Measurements from ENCODE around the gene FKBP14. TPM values are rescaled to one million over a fixed set of nuclear protein-coding genes. Genes with fewer than 3 reads are reported as not detected.

Gene FKBP14
- total and polyA plus RNA-seq, 2 of the 8 experiments (the other 6 are each of a cell fraction or from before 2014, with no cell fraction given), result 3.2 to 20.7 TPM

DNA sequence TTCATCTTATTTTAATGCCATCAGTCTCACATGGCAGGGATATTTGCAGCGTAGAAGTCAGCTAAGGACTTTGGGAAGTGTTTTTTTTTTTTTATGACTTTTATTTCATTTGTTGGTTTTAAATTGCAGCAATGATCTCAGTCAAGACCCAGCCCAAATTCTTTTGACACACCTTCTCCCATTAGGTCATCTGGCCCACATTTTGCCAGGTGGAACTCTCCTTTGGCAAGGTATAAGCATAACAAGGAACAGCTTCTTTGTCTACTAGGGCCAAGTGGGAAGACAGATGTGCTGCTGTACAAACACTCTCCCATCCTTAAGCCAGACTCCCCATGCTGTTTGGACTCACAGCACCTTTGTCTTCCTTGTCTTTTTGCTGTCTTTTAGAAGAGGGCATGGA is 43.5 kb upstream of the FKBP14 start (continued):
- TF ChIP-seq, protein P1, sequence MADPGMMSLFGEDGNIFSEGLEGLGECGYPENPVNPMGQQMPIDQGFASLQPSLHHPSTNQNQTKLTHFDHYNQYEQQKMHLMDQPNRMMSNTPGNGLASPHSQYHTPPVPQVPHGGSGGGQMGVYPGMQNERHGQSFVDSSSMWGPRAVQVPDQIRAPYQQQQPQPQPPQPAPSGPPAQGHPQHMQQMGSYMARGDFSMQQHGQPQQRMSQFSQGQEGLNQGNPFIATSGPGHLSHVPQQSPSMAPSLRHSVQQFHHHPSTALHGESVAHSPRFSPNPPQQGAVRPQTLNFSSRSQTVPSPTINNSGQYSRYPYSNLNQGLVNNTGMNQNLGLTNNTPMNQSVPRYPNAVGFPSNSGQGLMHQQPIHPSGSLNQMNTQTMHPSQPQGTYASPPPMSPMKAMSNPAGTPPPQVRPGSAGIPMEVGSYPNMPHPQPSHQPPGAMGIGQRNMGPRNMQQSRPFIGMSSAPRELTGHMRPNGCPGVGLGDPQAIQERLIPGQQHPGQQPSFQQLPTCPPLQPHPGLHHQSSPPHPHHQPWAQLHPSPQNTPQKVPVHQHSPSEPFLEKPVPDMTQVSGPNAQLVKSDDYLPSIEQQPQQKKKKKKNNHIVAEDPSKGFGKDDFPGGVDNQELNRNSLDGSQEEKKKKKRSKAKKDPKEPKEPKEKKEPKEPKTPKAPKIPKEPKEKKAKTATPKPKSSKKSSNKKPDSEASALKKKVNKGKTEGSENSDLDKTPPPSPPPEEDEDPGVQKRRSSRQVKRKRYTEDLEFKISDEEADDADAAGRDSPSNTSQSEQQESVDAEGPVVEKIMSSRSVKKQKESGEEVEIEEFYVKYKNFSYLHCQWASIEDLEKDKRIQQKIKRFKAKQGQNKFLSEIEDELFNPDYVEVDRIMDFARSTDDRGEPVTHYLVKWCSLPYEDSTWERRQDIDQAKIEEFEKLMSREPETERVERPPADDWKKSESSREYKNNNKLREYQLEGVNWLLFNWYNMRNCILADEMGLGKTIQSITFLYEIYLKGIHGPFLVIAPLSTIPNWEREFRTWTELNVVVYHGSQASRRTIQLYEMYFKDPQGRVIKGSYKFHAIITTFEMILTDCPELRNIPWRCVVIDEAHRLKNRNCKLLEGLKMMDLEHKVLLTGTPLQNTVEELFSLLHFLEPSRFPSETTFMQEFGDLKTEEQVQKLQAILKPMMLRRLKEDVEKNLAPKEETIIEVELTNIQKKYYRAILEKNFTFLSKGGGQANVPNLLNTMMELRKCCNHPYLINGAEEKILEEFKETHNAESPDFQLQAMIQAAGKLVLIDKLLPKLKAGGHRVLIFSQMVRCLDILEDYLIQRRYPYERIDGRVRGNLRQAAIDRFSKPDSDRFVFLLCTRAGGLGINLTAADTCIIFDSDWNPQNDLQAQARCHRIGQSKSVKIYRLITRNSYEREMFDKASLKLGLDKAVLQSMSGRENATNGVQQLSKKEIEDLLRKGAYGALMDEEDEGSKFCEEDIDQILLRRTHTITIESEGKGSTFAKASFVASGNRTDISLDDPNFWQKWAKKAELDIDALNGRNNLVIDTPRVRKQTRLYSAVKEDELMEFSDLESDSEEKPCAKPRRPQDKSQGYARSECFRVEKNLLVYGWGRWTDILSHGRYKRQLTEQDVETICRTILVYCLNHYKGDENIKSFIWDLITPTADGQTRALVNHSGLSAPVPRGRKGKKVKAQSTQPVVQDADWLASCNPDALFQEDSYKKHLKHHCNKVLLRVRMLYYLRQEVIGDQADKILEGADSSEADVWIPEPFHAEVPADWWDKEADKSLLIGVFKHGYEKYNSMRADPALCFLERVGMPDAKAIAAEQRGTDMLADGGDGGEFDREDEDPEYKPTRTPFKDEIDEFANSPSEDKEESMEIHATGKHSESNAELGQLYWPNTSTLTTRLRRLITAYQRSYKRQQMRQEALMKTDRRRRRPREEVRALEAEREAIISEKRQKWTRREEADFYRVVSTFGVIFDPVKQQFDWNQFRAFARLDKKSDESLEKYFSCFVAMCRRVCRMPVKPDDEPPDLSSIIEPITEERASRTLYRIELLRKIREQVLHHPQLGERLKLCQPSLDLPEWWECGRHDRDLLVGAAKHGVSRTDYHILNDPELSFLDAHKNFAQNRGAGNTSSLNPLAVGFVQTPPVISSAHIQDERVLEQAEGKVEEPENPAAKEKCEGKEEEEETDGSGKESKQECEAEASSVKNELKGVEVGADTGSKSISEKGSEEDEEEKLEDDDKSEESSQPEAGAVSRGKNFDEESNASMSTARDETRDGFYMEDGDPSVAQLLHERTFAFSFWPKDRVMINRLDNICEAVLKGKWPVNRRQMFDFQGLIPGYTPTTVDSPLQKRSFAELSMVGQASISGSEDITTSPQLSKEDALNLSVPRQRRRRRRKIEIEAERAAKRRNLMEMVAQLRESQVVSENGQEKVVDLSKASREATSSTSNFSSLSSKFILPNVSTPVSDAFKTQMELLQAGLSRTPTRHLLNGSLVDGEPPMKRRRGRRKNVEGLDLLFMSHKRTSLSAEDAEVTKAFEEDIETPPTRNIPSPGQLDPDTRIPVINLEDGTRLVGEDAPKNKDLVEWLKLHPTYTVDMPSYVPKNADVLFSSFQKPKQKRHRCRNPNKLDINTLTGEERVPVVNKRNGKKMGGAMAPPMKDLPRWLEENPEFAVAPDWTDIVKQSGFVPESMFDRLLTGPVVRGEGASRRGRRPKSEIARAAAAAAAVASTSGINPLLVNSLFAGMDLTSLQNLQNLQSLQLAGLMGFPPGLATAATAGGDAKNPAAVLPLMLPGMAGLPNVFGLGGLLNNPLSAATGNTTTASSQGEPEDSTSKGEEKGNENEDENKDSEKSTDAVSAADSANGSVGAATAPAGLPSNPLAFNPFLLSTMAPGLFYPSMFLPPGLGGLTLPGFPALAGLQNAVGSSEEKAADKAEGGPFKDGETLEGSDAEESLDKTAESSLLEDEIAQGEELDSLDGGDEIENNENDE (IDR thresholded peaks at IDR 0.05; ENCODE audit: insufficient replicate concordance, low read length), result no peak
- no peak for TF ChIP-seq POU5F1 (IDR thresholded peaks at IDR 0.05; ENCODE audit: low read depth, low read length)
- no peak for TF ChIP-seq CBX5 (IDR thresholded peaks at IDR 0.05; ENCODE audit: low read depth, low read length)

Measured in H1 (cell line).